ENCODE data around the gene TRPV6. TPM values are rescaled to one million over a fixed set of nuclear protein-coding genes. Genes with fewer than 3 reads are reported as not detected.

Gene TRPV6
- total and polyA plus RNA-seq, 4 experiments from 2014 or later, result 0.09 TPM; not detected in 3

- no peak overlapping the region for H3K27ac Mint-ChIP-seq
- no peak overlapping the region for H3K4me3 Mint-ChIP-seq
- Histone ChIP-seq H3K27me3 (ENCODE audit: insufficient read depth, low read length) (no peaks in the 10 kb centered on the region), H3K27ac (ENCODE audit: low read depth, low read length) (no peak overlapping the region), H3K9me3 (ENCODE audit: control insufficient read depth in 1 of 2, low read length in 2 of 2) (no peaks in the 10 kb centered on the region), H3K4me3 (ENCODE audit: low read length in 2 of 2) (no peak overlapping the region), H3K36me3 (ENCODE audit: insufficient read depth, low read length) (no peaks in the 10 kb centered on the region), H3K4me1 (ENCODE audit: insufficient read depth, low read length) (no peaks in the 10 kb centered on the region)
- no peak for DNase-seq
- ChIA-PET POLR2A (ENCODE audit: partially characterized antibody) (no interaction called here), CTCF (ENCODE audit: partially characterized antibody) (interaction anchor here (1.2 kb wide), 1 partner anchor 46 kb away, joined by 3 read pairs; no protein-coding TSS in a partner anchor)
- H3K4me1 Mint-ChIP-seq, result peaks cover 0 to 2% (median 0%) of the 10 kb centered on the region in 4 donors
- no peaks in the 10 kb centered on the region for H3K36me3 Mint-ChIP-seq
- intact Hi-C loops (cut with micrococcal nuclease), result no loop called here
- no peaks in the 10 kb centered on the region for H3K9me3 Mint-ChIP-seq
- H3K27me3 Mint-ChIP-seq, result peaks cover 1% of the 10 kb centered on the region in 2 donors
These were observed 41.7 kb upstream of the TRPV6 start for GRCh38 chr7:142927085-142927745.

GRCh38 chr7:142925413-142925812 lies 39.9 kb upstream of the TRPV6 start:
- Histone ChIP-seq H3K27ac (ENCODE audit: low read depth, low read length) (no peak overlapping the region), H3K4me3 (ENCODE audit: low read length in 2 of 2) (no peak overlapping the region), H3K9me3 (ENCODE audit: control insufficient read depth in 1 of 2, low read length in 2 of 2) (no peaks in the 10 kb centered on the region), H3K27me3 (ENCODE audit: insufficient read depth, low read length) (no peaks in the 10 kb centered on the region), H3K4me1 (ENCODE audit: insufficient read depth, low read length) (no peaks in the 10 kb centered on the region), H3K36me3 (ENCODE audit: insufficient read depth, low read length) (no peaks in the 10 kb centered on the region)
- Mint-ChIP-seq H3K27ac (no peak overlapping the region), H3K36me3 (no peaks in the 10 kb centered on the region), H3K9me3 (no peaks in the 10 kb centered on the region), H3K4me3 (no peak overlapping the region), H3K4me1 (peaks cover 0 to 2% (median 0%) of the 10 kb centered on the region in 4 donors), H3K27me3 (peaks cover 1% of the 10 kb centered on the region in 2 donors)
- intact Hi-C loops (cut with micrococcal nuclease), result no loop called here
- ChIA-PET POLR2A (ENCODE audit: partially characterized antibody) (no interaction called here), CTCF (ENCODE audit: partially characterized antibody) (no interaction called here)
- no peak for DNase-seq

- Mint-ChIP-seq H3K36me3 (no peaks in the 10 kb centered on the region), H3K27me3 (peaks cover 1% of the 10 kb centered on the region in 2 donors), H3K27ac (no peak overlapping the region), H3K4me1 (peaks cover 0 to 2% (median 0%) of the 10 kb centered on the region in 4 donors), H3K9me3 (no peaks in the 10 kb centered on the region), H3K4me3 (no peak overlapping the region)
- no peak overlapping the region for H3K27ac ChIP-seq (ENCODE audit: low read depth, low read length)
- DNase-seq, result no peak
- intact Hi-C loops (cut with micrococcal nuclease), result no loop called here
- H3K4me3 ChIP-seq (ENCODE audit: low read length in 2 of 2), result no peak overlapping the region
- no peaks in the 10 kb centered on the region for H3K4me1 ChIP-seq (ENCODE audit: insufficient read depth, low read length)
- no peaks in the 10 kb centered on the region for H3K27me3 ChIP-seq (ENCODE audit: insufficient read depth, low read length)
- H3K9me3 ChIP-seq (ENCODE audit: control insufficient read depth in 1 of 2, low read length in 2 of 2), result no peaks in the 10 kb centered on the region
- no peaks in the 10 kb centered on the region for H3K36me3 ChIP-seq (ENCODE audit: insufficient read depth, low read length)
- POLR2A ChIA-PET (ENCODE audit: partially characterized antibody), result no interaction called here
- CTCF ChIA-PET (ENCODE audit: partially characterized antibody), result no interaction called here
These were observed 37.8 kb upstream of the TRPV6 start for GRCh38 chr7:142923391-142923790.

GRCh38 chr7:142919656-142920055 lies 34.1 kb upstream of the TRPV6 start:
- CTCF ChIA-PET (ENCODE audit: partially characterized antibody), result no interaction called here
- no peak overlapping the region for H3K4me3 Mint-ChIP-seq
- no peaks in the 10 kb centered on the region for H3K27me3 ChIP-seq (ENCODE audit: insufficient read depth, low read length)
- H3K27me3 Mint-ChIP-seq, result peaks cover 2 to 4% of the 10 kb centered on the region in 2 donors
- H3K36me3 Mint-ChIP-seq, result no peaks in the 10 kb centered on the region
- no peak overlapping the region for H3K27ac ChIP-seq (ENCODE audit: low read depth, low read length)
- no peak for DNase-seq
- POLR2A ChIA-PET (ENCODE audit: partially characterized antibody), result no interaction called here
- no peaks in the 10 kb centered on the region for H3K4me1 Mint-ChIP-seq
- H3K27ac Mint-ChIP-seq, result no peak overlapping the region
- no peaks in the 10 kb centered on the region for H3K4me1 ChIP-seq (ENCODE audit: insufficient read depth, low read length)
- H3K9me3 Mint-ChIP-seq, result no peaks in the 10 kb centered on the region
- no peaks in the 10 kb centered on the region for H3K9me3 ChIP-seq (ENCODE audit: control insufficient read depth in 1 of 2, low read length in 2 of 2)
- no peaks in the 10 kb centered on the region for H3K36me3 ChIP-seq (ENCODE audit: insufficient read depth, low read length)
- intact Hi-C loops (cut with micrococcal nuclease), result no loop called here
- no peak overlapping the region for H3K4me3 ChIP-seq (ENCODE audit: low read length in 2 of 2)

GRCh38 chr7:142918901-142919300 lies 33.4 kb upstream of the TRPV6 start:
- Mint-ChIP-seq H3K36me3 (no peaks in the 10 kb centered on the region), H3K9me3 (no peaks in the 10 kb centered on the region), H3K27ac (no peak overlapping the region), H3K4me3 (no peak overlapping the region), H3K4me1 (no peaks in the 10 kb centered on the region), H3K27me3 (peaks cover 8 to 10% of the 10 kb centered on the region in 2 donors)
- no peaks in the 10 kb centered on the region for H3K27me3 ChIP-seq (ENCODE audit: insufficient read depth, low read length)
- POLR2A ChIA-PET (ENCODE audit: partially characterized antibody), result no interaction called here
- CTCF ChIA-PET (ENCODE audit: partially characterized antibody), result no interaction called here
- H3K36me3 ChIP-seq (ENCODE audit: insufficient read depth, low read length), result no peaks in the 10 kb centered on the region
- H3K27ac ChIP-seq (ENCODE audit: low read depth, low read length), result no peak overlapping the region
- no peak overlapping the region for H3K4me3 ChIP-seq (ENCODE audit: low read length in 2 of 2)
- no peaks in the 10 kb centered on the region for H3K4me1 ChIP-seq (ENCODE audit: insufficient read depth, low read length)
- intact Hi-C loops (cut with micrococcal nuclease), result no loop called here
- H3K9me3 ChIP-seq (ENCODE audit: control insufficient read depth in 1 of 2, low read length in 2 of 2), result no peaks in the 10 kb centered on the region
- no peak for DNase-seq

GRCh38 chr7:142917447-142917846 lies 31.9 kb upstream of the TRPV6 start:
- no peaks in the 10 kb centered on the region for H3K4me1 ChIP-seq (ENCODE audit: insufficient read depth, low read length)
- Mint-ChIP-seq H3K27ac (no peak overlapping the region), H3K4me1 (no peaks in the 10 kb centered on the region), H3K4me3 (no peak overlapping the region), H3K27me3 (peaks cover 12 to 14% of the 10 kb centered on the region in 2 donors), H3K36me3 (no peaks in the 10 kb centered on the region), H3K9me3 (no peaks in the 10 kb centered on the region)
- POLR2A ChIA-PET (ENCODE audit: partially characterized antibody), result no interaction called here
- H3K36me3 ChIP-seq (ENCODE audit: insufficient read depth, low read length), result no peaks in the 10 kb centered on the region
- intact Hi-C loops (cut with micrococcal nuclease), result no loop called here
- no peak overlapping the region for H3K4me3 ChIP-seq (ENCODE audit: low read length in 2 of 2)
- CTCF ChIA-PET (ENCODE audit: partially characterized antibody), result no interaction called here
- H3K27ac ChIP-seq (ENCODE audit: low read depth, low read length), result no peak overlapping the region
- DNase-seq, result no peak
- no peaks in the 10 kb centered on the region for H3K27me3 ChIP-seq (ENCODE audit: insufficient read depth, low read length)
- H3K9me3 ChIP-seq (ENCODE audit: control insufficient read depth in 1 of 2, low read length in 2 of 2), result no peaks in the 10 kb centered on the region

GRCh38 chr7:142916508-142916907 lies 31.0 kb upstream of the TRPV6 start:
- Histone ChIP-seq H3K4me3 (ENCODE audit: low read length in 2 of 2) (no peak overlapping the region), H3K36me3 (ENCODE audit: insufficient read depth, low read length) (no peaks in the 10 kb centered on the region), H3K4me1 (ENCODE audit: insufficient read depth, low read length) (no peaks in the 10 kb centered on the region), H3K27me3 (ENCODE audit: insufficient read depth, low read length) (no peaks in the 10 kb centered on the region), H3K27ac (ENCODE audit: low read depth, low read length) (no peak overlapping the region), H3K9me3 (ENCODE audit: control insufficient read depth in 1 of 2, low read length in 2 of 2) (no peaks in the 10 kb centered on the region)
- Mint-ChIP-seq H3K36me3 (no peaks in the 10 kb centered on the region), H3K4me1 (no peaks in the 10 kb centered on the region), H3K27ac (no peak overlapping the region), H3K27me3 (peaks cover 15 to 20% of the 10 kb centered on the region in 2 donors), H3K4me3 (no peak overlapping the region), H3K9me3 (no peaks in the 10 kb centered on the region)
- CTCF ChIA-PET (ENCODE audit: partially characterized antibody), result no interaction called here
- intact Hi-C loops (cut with micrococcal nuclease), result no loop called here
- POLR2A ChIA-PET (ENCODE audit: partially characterized antibody), result no interaction called here
- no peak for DNase-seq
